HUES6 (cell line): ENCODE measurements around the gene CLTA.

Experiments used
- H3K27ac ChIP-seq: 2 replicates; pipeline ENCODE4 v1.7.0; 2013; ENCODE audit warnings: low read depth, mild to moderate bottlenecking, low read length, inconsistent platforms
- H3K27me3 ChIP-seq: 2 replicates; pipeline ENCODE4 v1.6.1; 2013; ENCODE audit warnings: low read length; ENCODE audit not compliant: control insufficient read depth, insufficient read depth
- H3K36me3 ChIP-seq: 2 replicates; pipeline ENCODE4 v1.6.1; 2013; ENCODE audit warnings: low read length; ENCODE audit not compliant: control insufficient read depth, insufficient read depth
- H3K4me1 ChIP-seq: 2 replicates; pipeline ENCODE4 v1.6.1; 2013; ENCODE audit warnings: low read length; ENCODE audit not compliant: control insufficient read depth, insufficient read depth
- H3K4me3 ChIP-seq: 2 replicates; pipeline ENCODE4 v1.5.1; 2013; ENCODE audit warnings: low read depth, low read length
- H3K9ac ChIP-seq: one replicate; pipeline ENCODE4 v1.6.1; 2013; ENCODE audit warnings: mild to moderate bottlenecking, low read length
- H3K9me3 ChIP-seq: 2 replicates; pipeline ENCODE4 v1.6.1; 2013; ENCODE audit warnings: low read depth, low read length; ENCODE audit not compliant: control insufficient read depth, insufficient read depth

The CLTA gene

GRCh38 chr9:36190388-36191289, at the start of gene CLTA:
Gene CLTA (plus strand): TSS chr9:36190921. CDS start chr9:36191057, 136 bp downstream.
- Histone ChIP-seq H3K4me3 (peak within 1 kb of the TSS; percentile 75), H3K36me3 (peaks cover 18% of the 10 kb centered on the region), H3K27ac (peak within 1 kb of the TSS; percentile 82), H3K9me3 (no peaks in the 10 kb centered on the region), H3K9ac (peak within 1 kb of the TSS; percentile 85), H3K4me1 (peaks cover 17% of the 10 kb centered on the region), H3K27me3 (no peaks in the 10 kb centered on the region)

GRCh38 chr9:36141288-36141687, 49.4 kb upstream of the CLTA start:
- peaks cover 12% of the 10 kb centered on the region for H3K4me1 ChIP-seq
- H3K9ac ChIP-seq = no peak overlapping the region
- no peak overlapping the region for H3K27ac ChIP-seq
- H3K9me3 ChIP-seq = peaks cover 9% of the 10 kb centered on the region
- no peak overlapping the region for H3K4me3 ChIP-seq
- H3K36me3 ChIP-seq = no peaks in the 10 kb centered on the region
- H3K27me3 ChIP-seq = peaks cover 61% of the 10 kb centered on the region

- Histone ChIP-seq H3K36me3 (no peaks in the 10 kb centered on the region), H3K9me3 (peaks cover 9% of the 10 kb centered on the region), H3K4me1 (peaks cover 12% of the 10 kb centered on the region), H3K27me3 (peaks cover 56% of the 10 kb centered on the region), H3K27ac (no peak overlapping the region), H3K4me3 (no peak overlapping the region), H3K9ac (no peak overlapping the region)
Observed at GRCh38 chr9:36141761-36142160, 49.0 kb upstream of the CLTA start.

GRCh38 chr9:36142510-36143244, 48.0 kb upstream of the CLTA start:
- no peaks in the 10 kb centered on the region for H3K36me3 ChIP-seq
- H3K4me3 ChIP-seq = no peak overlapping the region
- H3K27me3 ChIP-seq = peaks cover 47% of the 10 kb centered on the region
- H3K27ac ChIP-seq = no peak overlapping the region
- H3K9ac ChIP-seq = no peak overlapping the region
- H3K9me3 ChIP-seq = peaks cover 9% of the 10 kb centered on the region
- H3K4me1 ChIP-seq = peaks cover 5% of the 10 kb centered on the region; the same call in 1 of the 2 replicates

- H3K36me3 ChIP-seq = no peaks in the 10 kb centered on the region
- H3K4me3 ChIP-seq = no peak overlapping the region
- peaks cover 41% of the 10 kb centered on the region for H3K27me3 ChIP-seq
- peaks cover 9% of the 10 kb centered on the region for H3K9me3 ChIP-seq
- H3K4me1 ChIP-seq = peaks cover 4% of the 10 kb centered on the region; the same call in 1 of the 2 replicates
- no peak overlapping the region for H3K27ac ChIP-seq
- H3K9ac ChIP-seq = no peak overlapping the region
Observed at GRCh38 chr9:36143245-36143641, 47.5 kb upstream of the CLTA start.

GRCh38 chr9:36144309-36145232, 46.1 kb upstream of the CLTA start:
- Histone ChIP-seq H3K36me3 (no peaks in the 10 kb centered on the region), H3K4me1 (peaks cover 4% of the 10 kb centered on the region; the same call in 1 of the 2 replicates), H3K27ac (no peak overlapping the region), H3K27me3 (peaks cover 28% of the 10 kb centered on the region), H3K4me3 (no peak overlapping the region), H3K9ac (no peak overlapping the region), H3K9me3 (peaks cover 9% of the 10 kb centered on the region)

- H3K27me3 ChIP-seq = peaks cover 14% of the 10 kb centered on the region
- H3K27ac ChIP-seq = no peak overlapping the region
- peaks cover 9% of the 10 kb centered on the region for H3K9me3 ChIP-seq
- H3K36me3 ChIP-seq = no peaks in the 10 kb centered on the region
- no peak overlapping the region for H3K4me3 ChIP-seq
- no peak overlapping the region for H3K9ac ChIP-seq
- H3K4me1 ChIP-seq = peaks cover 4% of the 10 kb centered on the region; the same call in 1 of the 2 replicates
Observed at GRCh38 chr9:36145970-36146369, 44.8 kb upstream of the CLTA start.

- no peaks in the 10 kb centered on the region for H3K36me3 ChIP-seq
- H3K4me3 ChIP-seq = no peak overlapping the region
- peaks cover 8% of the 10 kb centered on the region; the same call in 1 of the 2 replicates for H3K27me3 ChIP-seq
- no peak overlapping the region for H3K27ac ChIP-seq
- peaks cover 4% of the 10 kb centered on the region; the same call in 1 of the 2 replicates for H3K4me1 ChIP-seq
- peaks cover 9% of the 10 kb centered on the region for H3K9me3 ChIP-seq
- no peak overlapping the region for H3K9ac ChIP-seq
Observed at GRCh38 chr9:36146651-36147050, 44.1 kb upstream of the CLTA start.

- H3K4me3 ChIP-seq = no peak overlapping the region
Observed at GRCh38 chr9:36147441-36148175, 43.1 kb upstream of the CLTA start.

More at GRCh38 chr9:36147441-36148175, 43.1 kb upstream of the CLTA start:
- H3K4me1 ChIP-seq = peaks cover 4% of the 10 kb centered on the region; the same call in 1 of the 2 replicates
- no peak overlapping the region for H3K27ac ChIP-seq
- no peaks in the 10 kb centered on the region for H3K36me3 ChIP-seq
- H3K9ac ChIP-seq = no peak overlapping the region
- H3K27me3 ChIP-seq = peaks cover 5% of the 10 kb centered on the region; the same call in 1 of the 2 replicates
- H3K9me3 ChIP-seq = peaks cover 9% of the 10 kb centered on the region
